Common myeloid progenitor, CD34-positive (primary cell): Measurements from ENCODE around the gene ZBTB45.
"Not testable (repeated sequence)": the region's sequence is repeated elsewhere in the genome, so short reads cannot be mapped to it uniquely, and the experiment has no call there.

Source experiments
- CTCF ChIA-PET: fragments of 350-600 bp; sonication (Branson Sonifier 250); formaldehyde crosslinking; loops from one replicate; lab custom pipeline; 2021; ENCODE audit warnings: antibody characterized with exemption; lab: Charles Lee
- POLR2A ChIA-PET: fragments of 350-600 bp; sonication (Branson Sonifier 250); formaldehyde crosslinking; loops from one replicate; lab custom pipeline; 2021; ENCODE audit warnings: antibody characterized with exemption; lab: Charles Lee
- DNase-seq, 3 donors: peaks; one replicate each; pipeline versions ENCODE4 v3.0.0 to v3.0.0-alpha.2; 2013
- H3K27ac ChIP-seq, 2 experiments: 1 replicate in 1 of 2; 2 replicates in 1 of 2; pipeline ENCODE4 v1.7.0; 2013; ENCODE audit warnings: inconsistent platforms in 2 of 2, low read length in 2 of 2, mild to moderate bottlenecking in 2 of 2, low read depth in 1 of 2, moderate library complexity in 1 of 2; ENCODE audit not compliant: severe bottlenecking in 2 of 2, insufficient read depth in 1 of 2, poor library complexity in 1 of 2
- H3K27me3 ChIP-seq, 5 experiments: replicated peaks in 2 of 5; 1 replicate in 3 of 5; 2 replicates in 2 of 5; pipeline versions ENCODE4 v1.6.1 to v1.7.0; 2013; ENCODE audit warnings: low read length in 4 of 5, mild to moderate bottlenecking in 2 of 5, moderate library complexity in 2 of 5, inconsistent platforms in 1 of 5; ENCODE audit not compliant: insufficient read depth in 5 of 5, control insufficient read depth in 4 of 5
- H3K36me3 ChIP-seq, 4 experiments: 1 replicate in 2 of 4; 2 replicates in 2 of 4; pipeline versions ENCODE4 v1.6.1 to v1.7.0; 2013; ENCODE audit warnings: low read length in 3 of 4, control low read depth in 1 of 4, mild to moderate bottlenecking in 1 of 4; ENCODE audit not compliant: control insufficient read depth in 4 of 4, insufficient read depth in 4 of 4
- H3K4me1 ChIP-seq, 4 experiments: 1 replicate in 3 of 4; 2 replicates in 1 of 4; pipeline versions ENCODE4 v1.6.1 to v1.7.1; 2013; ENCODE audit warnings: low read length in 3 of 4, mild to moderate bottlenecking in 3 of 4, control low read depth in 1 of 4, inconsistent platforms in 1 of 4, moderate library complexity in 1 of 4; ENCODE audit not compliant: control insufficient read depth in 4 of 4, insufficient read depth in 4 of 4; ENCODE audit errors: control extremely low read depth in 1 of 4
- H3K4me3 ChIP-seq, 7 experiments: 1 replicate in 4 of 7; 2 replicates in 3 of 7; pipeline versions ENCODE4 v1.5.1 to v1.7.0; 2013; ENCODE audit warnings: mild to moderate bottlenecking in 7 of 7, low read length in 6 of 7, moderate library complexity in 6 of 7, inconsistent platforms in 2 of 7, low read depth in 2 of 7, control low read depth in 1 of 7; ENCODE audit not compliant: insufficient read depth in 4 of 7, control insufficient read depth in 1 of 7; ENCODE audit errors: extremely low read depth in 1 of 7
- H3K9me3 ChIP-seq, 5 experiments: 1 replicate in 4 of 5; 2 replicates in 1 of 5; pipeline versions ENCODE4 v1.6.1 to v1.7.1; 2013; ENCODE audit warnings: low read length in 4 of 5, mild to moderate bottlenecking in 2 of 5, inconsistent platforms in 1 of 5, low read depth in 1 of 5, moderate library complexity in 1 of 5; ENCODE audit not compliant: control insufficient read depth in 4 of 5, insufficient read depth in 2 of 5; ENCODE audit errors: control extremely low read depth in 1 of 5
- WGBS: methylation state at CpG from one replicate; pipeline ENCODE4 v1.1.5; 2013; ENCODE audit not compliant: insufficient coverage; 5-methylcytosine and 5-hydroxymethylcytosine counted together

The ZBTB45 gene

DNA sequence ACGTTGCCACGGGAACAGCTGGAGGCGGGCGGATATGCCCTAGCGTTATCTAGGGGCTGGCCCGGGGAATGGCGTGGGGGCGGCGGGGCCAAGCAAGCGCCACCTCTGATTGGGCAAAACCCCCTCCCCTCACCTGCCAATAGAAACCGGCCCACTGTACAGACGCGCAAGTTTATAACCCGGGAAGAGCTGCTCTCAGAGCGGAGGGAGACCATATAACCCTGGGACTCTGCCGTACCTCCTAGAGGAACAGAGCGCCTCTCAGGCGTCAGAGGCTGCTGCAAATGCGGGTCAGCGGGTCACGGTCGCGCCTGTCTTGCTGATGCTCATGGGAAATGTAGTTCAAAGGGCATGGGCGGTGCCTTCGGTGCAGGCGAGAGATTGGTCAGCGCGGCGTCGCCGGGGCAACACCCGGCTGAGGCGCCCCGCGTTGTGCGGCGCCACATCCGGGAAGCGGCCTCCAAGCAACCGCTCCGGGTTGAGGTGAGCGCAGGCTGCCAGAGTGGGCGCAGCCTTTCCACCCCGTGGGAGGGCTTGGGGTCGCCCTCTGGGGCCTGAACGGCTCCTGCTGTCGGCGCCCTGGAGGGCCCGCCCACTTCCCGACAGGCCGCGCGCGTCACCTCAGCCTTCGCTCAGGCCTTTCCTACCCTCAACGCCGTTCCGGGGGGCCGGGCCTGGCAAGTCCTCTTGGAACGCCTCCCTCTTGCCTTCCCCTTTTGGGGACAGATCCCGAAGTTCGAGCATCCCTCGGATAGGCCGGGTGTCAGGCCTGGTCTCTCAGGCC lies 43.7 kb downstream of the ZBTB45 start, which contains the start of gene ZNF446:
Gene ZNF446 (plus strand): TSS at position 639 of the 784 bp plus-strand sequence. CDS start 867 bp downstream, outside the sequence.
- H3K4me1 ChIP-seq, result peaks cover 7 to 25% (median 21%) of the 10 kb centered on the region in 4 experiments
- peak within 1 kb of the TSS; percentile 51 to 89 (median 76) for H3K4me3 ChIP-seq
- under 1% methylated on average over 64 of the region's 64 CpGs for WGBS
- peaks cover 0 to 43% (median 22%) of the 10 kb centered on the region in 4 experiments for H3K36me3 ChIP-seq
- POLR2A ChIA-PET, result interaction anchor here (0.6 to 1.4 kb wide), 4 partner anchors 36 to 1236 kb away, joined by 3 to 5 read pairs (median 3); partner anchors contain the start of genes ZNF132 and ZNF497
- CTCF ChIA-PET, result interaction anchor here (1.4 kb wide), 1 partner anchor 17 kb away, joined by 3 read pairs; no protein-coding TSS in a partner anchor
- no peaks in the 10 kb centered on the region for H3K9me3 ChIP-seq
- H3K27me3 ChIP-seq, result no peaks in the 10 kb centered on the region
- peak; percentile 98 to 100 (median 99) for DNase-seq
- H3K27ac ChIP-seq, result peak within 1 kb of the TSS; percentile 72 to 88

DNA sequence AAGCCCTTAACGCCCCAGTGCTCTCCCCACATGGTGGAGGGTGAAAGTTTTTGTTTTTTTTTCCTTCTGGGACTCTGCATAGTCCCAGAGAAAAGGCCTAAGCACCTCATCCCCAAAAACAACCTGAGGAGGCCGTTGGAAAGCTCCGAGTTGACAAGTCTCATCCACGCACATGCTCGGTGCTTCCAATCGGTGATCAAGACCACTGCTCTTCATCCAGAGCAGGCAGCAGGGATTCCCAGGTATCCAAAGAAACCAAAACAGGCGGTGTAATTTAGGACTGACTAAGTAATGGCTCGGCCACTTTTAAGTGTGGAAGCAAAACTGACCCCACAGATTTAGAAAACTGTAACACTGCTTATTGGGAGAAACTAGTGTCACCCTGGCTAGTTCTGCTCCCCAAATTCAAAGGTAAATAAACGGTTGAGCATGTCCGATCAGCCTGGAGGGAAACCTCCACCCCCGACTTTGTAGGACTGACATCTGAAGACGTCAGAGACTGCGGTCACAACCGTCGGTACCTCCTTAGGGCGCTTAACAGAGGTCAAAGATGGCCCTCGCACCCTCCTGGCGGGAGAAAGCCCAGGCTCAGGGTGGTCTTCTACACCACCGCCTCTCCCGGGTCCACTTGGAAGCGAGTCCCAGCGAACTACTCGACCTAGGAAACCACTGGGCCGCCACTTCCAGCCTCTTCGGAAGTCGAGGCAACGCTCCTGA lies 44.5 kb downstream of the ZBTB45 start:
- Histone ChIP-seq H3K9me3 (no peaks in the 10 kb centered on the region), H3K36me3 (peaks cover 0 to 41% (median 18%) of the 10 kb centered on the region in 4 experiments), H3K4me1 (peaks cover 7 to 25% (median 21%) of the 10 kb centered on the region in 4 experiments), H3K27me3 (no peaks in the 10 kb centered on the region), H3K27ac (peak overlapping the region; percentile 66 to 88), H3K4me3 (peak overlapping the region; percentile 51 to 89 (median 76))
- POLR2A ChIA-PET, result interaction anchor here (0.6 to 1.0 kb wide), 3 partner anchors 35 to 1235 kb away, joined by 3 to 5 read pairs (median 3); partner anchors contain the start of genes ZBTB45 and ZNF132
- WGBS, result 24% methylated on average over 26 of the region's 27 CpGs
- CTCF ChIA-PET, result no interaction called here
- DNase-seq, result peak in 1 of 3 donors; percentile 55

DNA sequence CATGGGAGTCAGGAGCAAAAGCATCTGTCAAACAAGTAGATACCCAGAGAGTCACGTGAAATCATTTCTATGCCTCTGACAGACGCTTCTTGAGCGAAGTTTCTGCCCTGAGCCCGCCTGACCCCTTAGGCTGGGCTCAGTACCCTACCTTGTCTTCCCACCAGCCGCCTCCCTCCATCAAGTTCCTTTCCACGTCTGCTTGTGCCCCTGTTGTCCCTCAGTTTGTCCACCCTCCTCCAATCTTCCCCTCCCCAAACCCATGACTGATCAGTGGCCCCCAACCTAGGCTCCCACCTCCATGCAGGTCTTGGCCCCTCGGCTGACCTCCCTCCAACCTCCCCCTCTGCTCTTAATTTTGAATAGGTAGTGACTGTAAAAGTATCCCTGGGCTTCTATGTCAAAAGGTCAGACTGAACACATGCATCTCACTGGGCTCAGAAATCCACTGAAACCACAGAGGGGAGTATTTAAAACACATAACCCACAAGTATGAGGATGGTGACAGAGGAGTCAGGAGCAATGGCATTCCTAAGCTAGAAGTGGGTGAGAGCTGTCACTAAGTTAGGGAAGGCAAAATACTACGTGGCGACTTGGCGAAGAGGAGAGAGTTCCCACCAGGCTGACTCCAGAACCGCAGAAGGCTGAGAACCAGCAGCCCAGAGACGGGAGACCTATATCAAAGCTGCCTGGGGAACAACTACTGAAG lies 45.2 kb downstream of the ZBTB45 start:
- no peaks in the 10 kb centered on the region for H3K27me3 ChIP-seq
- peak overlapping the region in 1 of 2 experiments; percentile 88 for H3K27ac ChIP-seq
- CTCF ChIA-PET, result no interaction called here
- H3K4me3 ChIP-seq, result peak overlapping the region in 3 of 7 experiments; percentile 74 to 89 (median 76)
- no peak for DNase-seq
- peaks cover 0 to 44% (median 23%) of the 10 kb centered on the region in 4 experiments for H3K36me3 ChIP-seq
- H3K9me3 ChIP-seq, result no peaks in the 10 kb centered on the region
- WGBS, result 93% methylated on average over 11 of the region's 12 CpGs
- POLR2A ChIA-PET, result interaction anchor here (0.7 kb wide), 1 partner anchor 45 kb away, joined by 5 read pairs; the partner anchor contains the start of gene ZBTB45
- H3K4me1 ChIP-seq, result peaks cover 7 to 25% (median 21%) of the 10 kb centered on the region in 4 experiments

DNA sequence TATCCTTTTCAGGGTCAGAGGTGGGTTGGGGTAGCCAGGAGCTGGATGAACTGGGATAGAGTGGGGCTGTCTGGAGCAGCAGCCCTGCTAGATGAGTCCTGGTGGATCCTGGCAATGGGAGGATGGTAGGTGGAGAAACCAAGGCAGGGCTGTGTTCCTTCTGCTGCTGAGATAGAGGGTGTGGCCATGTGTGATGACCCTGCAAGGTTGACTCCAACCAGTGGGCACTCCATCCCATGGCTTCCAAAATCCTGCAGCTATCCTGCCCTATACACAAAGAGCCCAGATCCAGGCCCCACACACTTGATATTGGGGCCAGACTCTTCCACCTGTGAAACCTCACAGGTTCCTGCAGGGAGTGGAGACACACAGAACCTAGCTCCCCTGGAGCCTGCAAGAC lies 45.8 kb downstream of the ZBTB45 start:
- H3K27ac ChIP-seq, result no peak overlapping the region
- POLR2A ChIA-PET, result no interaction called here
- no peaks in the 10 kb centered on the region for H3K27me3 ChIP-seq
- CTCF ChIA-PET, result interaction anchor here (1.0 kb wide), 1 partner anchor 28 kb away, joined by 3 read pairs; no protein-coding TSS in a partner anchor
- no peaks in the 10 kb centered on the region for H3K9me3 ChIP-seq
- peaks cover 7 to 25% (median 21%) of the 10 kb centered on the region in 4 experiments for H3K4me1 ChIP-seq
- no peak for DNase-seq
- H3K4me3 ChIP-seq, result no peak overlapping the region
- peaks cover 0 to 43% (median 26%) of the 10 kb centered on the region in 4 experiments for H3K36me3 ChIP-seq

DNA sequence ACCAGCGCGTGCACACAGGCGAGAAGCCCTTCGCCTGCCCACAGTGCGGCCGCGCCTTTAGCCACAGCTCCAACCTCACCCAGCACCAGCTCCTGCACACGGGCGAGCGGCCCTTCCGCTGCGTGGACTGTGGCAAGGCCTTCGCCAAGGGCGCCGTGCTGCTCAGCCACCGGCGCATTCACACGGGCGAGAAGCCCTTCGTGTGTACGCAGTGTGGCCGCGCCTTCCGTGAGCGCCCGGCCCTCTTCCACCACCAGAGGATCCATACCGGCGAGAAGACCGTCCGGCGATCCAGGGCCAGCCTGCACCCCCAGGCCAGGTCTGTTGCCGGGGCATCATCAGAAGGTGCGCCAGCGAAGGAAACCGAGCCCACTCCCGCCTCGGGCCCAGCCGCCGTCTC lies 47.9 kb downstream of the ZBTB45 start:
- no peak for DNase-seq
- Histone ChIP-seq H3K27me3 (no peaks in the 10 kb centered on the region), H3K36me3 (peaks cover 0 to 42% (median 25%) of the 10 kb centered on the region in 4 experiments), H3K9me3 (no peaks in the 10 kb centered on the region), H3K4me1 (peaks cover 6 to 28% (median 27%) of the 10 kb centered on the region in 4 experiments), H3K4me3 (no peak overlapping the region), H3K27ac (no peak overlapping the region)
- ChIA-PET CTCF (no interaction called here), POLR2A (no interaction called here)
- WGBS, result 97% methylated on average over 39 of the region's 39 CpGs

DNA sequence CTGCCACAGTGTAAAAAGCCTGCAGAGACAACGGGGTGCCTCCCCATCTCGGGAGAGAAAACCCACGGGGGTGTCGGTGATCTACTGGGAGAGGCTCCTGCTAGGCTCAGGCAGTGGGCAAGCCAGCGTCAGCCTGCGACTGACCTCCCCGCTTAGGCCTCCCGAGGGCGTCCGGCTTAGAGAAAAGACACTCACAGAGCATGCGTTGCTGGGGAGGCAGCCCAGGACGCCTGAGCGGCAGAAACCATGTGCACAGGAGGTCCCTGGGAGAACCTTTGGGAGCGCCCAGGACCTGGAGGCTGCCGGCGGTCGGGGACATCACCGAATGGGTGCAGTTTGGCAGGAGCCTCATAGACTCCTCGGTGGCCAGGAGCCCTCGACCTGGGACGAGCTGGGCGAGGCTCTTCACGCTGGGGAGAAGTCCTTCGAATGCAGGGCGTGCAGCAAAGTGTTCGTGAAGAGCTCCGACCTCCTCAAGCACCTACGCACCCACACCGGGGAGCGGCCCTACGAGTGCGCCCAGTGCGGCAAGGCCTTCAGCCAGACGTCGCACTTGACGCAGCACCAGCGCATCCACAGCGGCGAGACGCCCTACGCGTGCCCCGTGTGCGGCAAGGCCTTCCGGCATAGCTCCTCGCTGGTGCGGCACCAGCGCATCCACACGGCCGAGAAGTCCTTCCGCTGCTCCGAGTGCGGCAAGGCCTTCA lies 48.6 kb downstream of the ZBTB45 start:
- H3K27me3 ChIP-seq, H3K4me3 ChIP-seq, POLR2A ChIA-PET, H3K27ac ChIP-seq, CTCF ChIA-PET, DNase-seq, H3K9me3 ChIP-seq: not testable (repeated sequence)
- peaks cover 4 to 28% (median 26%) of the 10 kb centered on the region in 4 experiments for H3K4me1 ChIP-seq
- WGBS, result 94% methylated on average over 12 of the region's 53 CpGs
- peaks cover 0 to 42% (median 25%) of the 10 kb centered on the region in 4 experiments for H3K36me3 ChIP-seq
